ENCODE measurements around the gene SPRYD3.

GRCh38 chr12:53093777-53094393, 14.7 kb upstream of the SPRYD3 start:
- TF ChIP-seq POLR2AphosphoS5 (IDR thresholded peaks at IDR 0.05; ENCODE audit: low read depth, low read length) (no peak), POLR2A (IDR thresholded peaks at IDR 0.05; ENCODE audit: low read depth, low read length) (no peak)
